PFSK-1 (cell line): ENCODE measurements around the gene UQCRFS1.

Source experiments
- FOXP2 ChIP-seq: optimal IDR thresholded peaks from 2 replicates; pipeline ENCODE3; 2011; ENCODE audit warnings: borderline replicate concordance, control low read depth, inconsistent platforms; ENCODE audit not compliant: insufficient read depth; ENCODE audit errors: extremely low read length, extremely low read depth
- POLR2AphosphoS5 ChIP-seq: IDR thresholded peaks from 2 replicates; pipeline ENCODE4 v1.6.1; 2012; ENCODE audit warnings: low read depth, mild to moderate bottlenecking, control low read depth, low read length, moderate library complexity
- REST ChIP-seq, 2 experiments: IDR thresholded peaks; 2 replicates each; pipeline versions ENCODE4 v1.6.1 to v1.8.0; 2011 to 2012; ENCODE audit warnings: low read depth in 2 of 2, low read length in 2 of 2, control low read depth in 1 of 2, inconsistent platforms in 1 of 2, mild to moderate bottlenecking in 1 of 2, moderate library complexity in 1 of 2; ENCODE audit not compliant: insufficient read depth in 1 of 2
- SIN3A ChIP-seq: IDR thresholded peaks from 2 replicates; pipeline ENCODE4 v1.6.1; 2012; ENCODE audit warnings: mild to moderate bottlenecking, low read length, moderate library complexity, borderline replicate concordance; ENCODE audit not compliant: insufficient read depth
- TAF1 ChIP-seq: IDR thresholded peaks from 2 replicates; pipeline ENCODE4 v1.6.1; 2012; ENCODE audit warnings: low read length, control low read depth, borderline replicate concordance; ENCODE audit not compliant: insufficient read depth

Gene UQCRFS1

GRCh38 chr19:29259153-29259552 is 46.2 kb upstream of the UQCRFS1 start:
- TF ChIP-seq FOXP2 (no peak), REST (IDR thresholded peaks at IDR 0.05; ENCODE audit: insufficient read depth in 1 of 2, low read depth in 2 of 2, low read length in 2 of 2) (no peak), SIN3A (no peak), POLR2AphosphoS5 (no peak), TAF1 (no peak)

GRCh38 chr19:29256516-29256915 is 43.6 kb upstream of the UQCRFS1 start:
- TF ChIP-seq FOXP2 (no peak), SIN3A (no peak), POLR2AphosphoS5 (no peak), TAF1 (no peak), REST (IDR thresholded peaks at IDR 0.05; ENCODE audit: insufficient read depth in 1 of 2, low read depth in 2 of 2, low read length in 2 of 2) (no peak)

- TF ChIP-seq POLR2AphosphoS5 = no peak
- TF ChIP-seq TAF1 = no peak
- no peak for TF ChIP-seq FOXP2
- no peak for TF ChIP-seq REST (IDR thresholded peaks at IDR 0.05; ENCODE audit: insufficient read depth in 1 of 2, low read depth in 2 of 2, low read length in 2 of 2)
- no peak for TF ChIP-seq SIN3A
Measured at GRCh38 chr19:29255912-29256311, 43.0 kb upstream of the UQCRFS1 start.

GRCh38 chr19:29255006-29255405 is 42.1 kb upstream of the UQCRFS1 start:
- no peak for TF ChIP-seq POLR2AphosphoS5
- TF ChIP-seq SIN3A = no peak
- no peak for TF ChIP-seq REST (IDR thresholded peaks at IDR 0.05; ENCODE audit: insufficient read depth in 1 of 2, low read depth in 2 of 2, low read length in 2 of 2)
- no peak for TF ChIP-seq FOXP2
- TF ChIP-seq TAF1 = no peak

GRCh38 chr19:29248332-29248844 is 35.4 kb upstream of the UQCRFS1 start:
- TF ChIP-seq REST (IDR thresholded peaks at IDR 0.05; ENCODE audit: insufficient read depth in 1 of 2, low read depth in 2 of 2, low read length in 2 of 2) (no peak), POLR2AphosphoS5 (no peak), TAF1 (no peak), SIN3A (no peak)
